Psoas muscle (tissue), 8 donors: ENCODE data around the gene PUDP. TPM values are rescaled to one million over a fixed set of nuclear protein-coding genes. Genes with fewer than 3 reads are reported as not detected.

Source experiments
- ATAC-seq, 4 donors: fragments of 200-7000 bp; cut with Tn5 transposase; one replicate each; pipeline ENCODE4 v1.9.1; 2020; ENCODE audit warnings: moderate library complexity in 3 of 4, mild to moderate bottlenecking in 2 of 4
- DNase-seq, 2 donors: peaks; one replicate each; pipeline ENCODE4 v3.0.0-alpha.2; 2020
- H3K27ac ChIP-seq: fragments of 200-600 bp; one replicate; pipeline ENCODE4 v1.8.0; 2022
- H3K27me3 ChIP-seq, 3 donors: fragments of 200-600 bp in 1 of 3; one replicate each; pipeline versions ENCODE4 v1.6.1 to v1.8.0; 2013 to 2022; ENCODE audit warnings: low read length in 2 of 3, mild to moderate bottlenecking in 2 of 3, moderate library complexity in 1 of 3; ENCODE audit not compliant: insufficient read depth in 3 of 3
- H3K36me3 ChIP-seq, 2 donors: fragments of 200-600 bp in 1 of 2; one replicate each; pipeline versions ENCODE4 v1.6.1 to v1.8.0; 2013 to 2022; ENCODE audit warnings: low read depth in 1 of 2, mild to moderate bottlenecking in 1 of 2, moderate library complexity in 1 of 2; ENCODE audit not compliant: insufficient read depth in 1 of 2
- H3K4me1 ChIP-seq: fragments of 200-600 bp; one replicate; pipeline ENCODE4 v1.8.0; 2022
- H3K4me3 ChIP-seq: fragments of 200-600 bp; one replicate; pipeline ENCODE4 v1.8.0; 2022; ENCODE audit warnings: mild to moderate bottlenecking
- H3K9me3 ChIP-seq: fragments of 200-600 bp; one replicate; pipeline ENCODE4 v1.8.0; 2022
- CTCF ChIP-seq: fragments of 200-600 bp; IDR thresholded peaks from one replicate; pipeline ENCODE4 v1.8.0; 2022; ENCODE audit warnings: antibody characterized with exemption
- WGBS, 3 donors: extraction: QIAGEN DNeasy Blood & Tissue Kit; methylation state at CpG; one replicate each; pipeline versions ENCODE4 v1.1.6 to v1.1.7; 2013; 5-methylcytosine and 5-hydroxymethylcytosine counted together
- intact Hi-C, 2 donors: fragments of 100-400 bp; cut with DNase I; formaldehyde crosslinking; loops; one replicate each; pipeline versions ENCODE4 v1.11.0 to v1.14.2; 2022
- polyA plus RNA-seq, 3 donors: library from polyadenylated mRNA; stranded (reverse); fragments of 200-250 nt; gene quantifications; one replicate each; pipeline ENCODE4 v1.2.3, GENCODE V29; 2013
- total RNA-seq, 4 donors: library from RNA; stranded (reverse); fragmentation: NEBNext Ultra II Directional in 2 of 4; extraction: Animal tissue kit (Norgen Biotek cat#: 25700) in 2 of 4; gene quantifications; one replicate each; pipeline versions ENCODE4 v1.2.1 to v1.2.4, GENCODE V29; 2021 to 2023
- donor health status: healthy with polysubstance abuse.
- donor health status: DM: no; HTN: no; CAD: no; lungs with moderate emphysema.
- donor health status: Bipolar disorder and iron deficiency.
- donor health status: healthy.
- donor health status: DM: yes; HTN: yes; CAD: no.
- donor health status: DM: no; HTN: no; CAD: no.
- donor health status: DM: no; HTN: no; CAD: no.
- donor health status: DM: yes; HTN: yes; CAD: no.

Gene PUDP
- total and polyA plus RNA-seq, 7 donors = 17.2 to 34.0 (median 21.4) TPM

- H3K4me1 ChIP-seq = peaks cover 28% of the 10 kb centered on the region
- DNase-seq (no peak), ATAC-seq (no peak)
- TF ChIP-seq CTCF = no peak
- H3K9me3 ChIP-seq = no peaks in the 10 kb centered on the region
- H3K36me3 ChIP-seq = no peaks in the 10 kb centered on the region
- H3K27me3 ChIP-seq = no peaks in the 10 kb centered on the region
- 94 to 99% (median 96%) methylated on average over 7 of the region's 7 CpGs for WGBS, 3 donors
- intact Hi-C loops = no loop called here
- no peak overlapping the region for H3K4me3 ChIP-seq
- no peak overlapping the region for H3K27ac ChIP-seq
Measured at GRCh38 chrX:7112071-7112470, 35.9 kb downstream of the PUDP start.

GRCh38 chrX:7111518-7111917 lies 36.4 kb downstream of the PUDP start:
- 96 to 98% (median 97%) methylated on average over 6 of the region's 6 CpGs for WGBS, 3 donors
- no peaks in the 10 kb centered on the region for H3K27me3 ChIP-seq
- peaks cover 23% of the 10 kb centered on the region for H3K4me1 ChIP-seq
- H3K36me3 ChIP-seq = no peaks in the 10 kb centered on the region
- DNase-seq (no peak), ATAC-seq (no peak)
- H3K9me3 ChIP-seq = no peaks in the 10 kb centered on the region
- no peak overlapping the region for H3K27ac ChIP-seq
- no peak for TF ChIP-seq CTCF
- intact Hi-C loops = no loop called here
- no peak overlapping the region for H3K4me3 ChIP-seq

GRCh38 chrX:7110821-7111276 lies 37.1 kb downstream of the PUDP start:
- intact Hi-C loops = no loop called here
- ATAC-seq = no peak
- Histone ChIP-seq H3K36me3 (no peaks in the 10 kb centered on the region), H3K9me3 (no peaks in the 10 kb centered on the region), H3K4me3 (no peak overlapping the region), H3K4me1 (peaks cover 18% of the 10 kb centered on the region), H3K27me3 (no peaks in the 10 kb centered on the region), H3K27ac (no peak overlapping the region)
- no peak for TF ChIP-seq CTCF
- 52 to 77% (median 71%) methylated on average over 3 to 5 of the region's 5 CpGs for WGBS, 3 donors
- DNase-seq = no peak

- no peak overlapping the region for H3K4me3 ChIP-seq
- DNase-seq = no peak
- intact Hi-C loops = no loop called here
- H3K4me1 ChIP-seq = peaks cover 11% of the 10 kb centered on the region
- H3K27me3 ChIP-seq = no peaks in the 10 kb centered on the region
- H3K9me3 ChIP-seq = no peaks in the 10 kb centered on the region
- H3K36me3 ChIP-seq = peaks cover 0 to 7% of the 10 kb centered on the region in 2 donors
- WGBS, 3 donors = 79 to 88% (median 83%) methylated on average over 11 to 12 of the region's 12 CpGs
- no peak for TF ChIP-seq CTCF
- no peak overlapping the region for H3K27ac ChIP-seq
- no peak for ATAC-seq
Measured at GRCh38 chrX:7109838-7110793, 37.8 kb downstream of the PUDP start.
